ENCODE data around the gene CHD1L.
"Not testable (repeated sequence)": the region's sequence is repeated elsewhere in the genome, so short reads cannot be mapped to it uniquely, and the experiment has no call there.

Gene CHD1L

DNA sequence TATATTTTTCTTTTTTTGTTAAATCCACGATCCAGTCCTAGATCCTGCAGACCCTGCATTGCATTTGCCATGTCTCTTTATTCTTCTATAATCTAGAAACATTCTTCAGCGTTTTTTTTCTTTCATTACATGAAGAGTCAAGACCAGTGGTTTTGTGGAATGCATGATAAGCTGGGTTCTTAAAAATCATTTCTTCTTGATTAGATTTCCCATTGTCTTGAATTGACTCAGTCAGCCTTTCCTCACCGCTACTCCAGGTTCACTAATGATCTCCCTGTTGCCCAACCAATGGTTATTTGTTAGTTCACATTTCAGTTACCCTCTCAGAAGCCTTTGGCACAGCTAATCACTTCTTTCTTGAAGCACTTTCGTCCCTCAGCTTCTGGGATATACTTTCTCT lies 25.2 kb downstream of the CHD1L start:
- DNase-seq (ENCODE audit: low read depth), result no peak

DNA sequence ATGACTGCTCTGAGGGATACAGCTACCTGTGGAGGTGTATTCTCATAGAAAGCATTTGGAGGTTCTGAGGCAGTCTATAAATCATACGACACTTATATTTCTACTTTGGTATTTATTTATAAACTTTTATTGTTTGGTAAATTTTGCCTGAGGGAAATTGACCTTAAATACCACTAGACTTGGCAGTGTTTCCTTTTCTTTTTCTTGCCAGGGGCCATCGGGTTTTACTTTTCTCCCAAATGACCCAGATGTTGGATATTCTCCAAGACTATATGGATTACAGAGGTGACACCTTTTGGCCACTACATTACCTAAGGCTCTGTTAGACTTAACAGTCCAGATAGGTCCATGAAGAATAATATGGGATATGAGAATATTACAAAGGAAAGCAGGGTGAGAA lies 28.2 kb downstream of the CHD1L start:
- no peak for DNase-seq (ENCODE audit: low read depth)

DNA sequence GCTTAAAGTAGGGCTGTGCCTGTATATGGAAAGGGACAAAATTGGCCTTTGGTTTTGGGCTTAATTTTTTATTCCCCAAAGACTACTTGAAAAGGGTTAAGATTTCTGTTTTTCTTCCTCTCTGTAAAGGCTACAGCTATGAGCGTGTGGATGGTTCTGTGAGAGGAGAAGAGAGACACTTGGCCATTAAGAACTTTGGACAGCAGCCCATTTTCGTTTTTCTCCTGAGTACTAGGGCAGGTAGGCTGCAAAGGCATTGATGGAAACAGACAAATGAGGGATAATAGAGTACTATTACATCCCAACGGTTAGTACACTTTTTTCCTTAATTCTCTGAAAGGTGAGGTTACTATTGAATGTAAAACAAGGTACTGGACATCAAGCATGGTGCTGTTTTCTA lies 29.6 kb downstream of the CHD1L start:
- no peak for DNase-seq (ENCODE audit: low read depth)

DNA sequence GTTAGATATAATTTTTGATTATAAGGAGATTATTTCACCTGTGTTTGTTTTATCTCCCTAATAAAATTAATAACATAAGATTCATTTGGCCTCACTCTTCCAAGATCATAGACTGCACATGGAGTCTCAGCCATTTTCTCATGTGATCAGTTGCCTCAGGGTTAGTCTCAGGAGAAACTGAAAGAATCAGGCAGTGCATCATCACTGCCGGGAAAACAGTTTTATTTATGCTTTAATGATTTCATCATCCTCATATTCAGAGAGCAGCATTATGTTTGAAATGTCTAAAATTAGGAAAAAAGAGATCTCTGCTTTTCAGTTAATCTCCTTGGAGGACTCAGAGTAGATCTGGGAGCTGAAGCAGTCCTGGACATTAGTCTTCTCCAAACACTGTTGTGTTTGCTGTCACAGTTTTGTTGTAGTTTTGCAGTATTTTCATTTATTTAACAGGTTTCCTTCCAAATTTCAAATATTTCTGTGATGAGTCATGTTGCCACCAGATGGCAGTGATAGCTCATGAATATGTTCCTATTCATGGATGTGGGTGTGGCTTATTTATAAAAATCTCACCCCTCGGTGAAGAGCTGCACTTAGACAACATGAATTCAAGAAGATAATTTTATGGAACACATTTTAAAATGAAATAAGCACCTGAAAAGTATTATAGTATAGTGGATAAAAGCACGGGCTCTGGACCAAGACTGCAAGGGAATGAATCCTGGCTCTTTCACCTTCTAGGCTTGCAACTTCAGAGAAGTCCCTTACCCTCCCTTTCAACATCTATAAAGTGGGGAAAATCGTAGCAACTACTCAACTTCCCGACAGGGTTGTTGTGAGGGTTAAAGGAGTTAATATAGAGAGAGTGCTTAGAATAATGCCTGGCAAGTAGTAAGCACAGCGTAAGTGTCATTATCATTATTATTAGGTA lies 31.2 kb downstream of the CHD1L start:
- peak; percentile 5 for DNase-seq (ENCODE audit: low read depth)

DNA sequence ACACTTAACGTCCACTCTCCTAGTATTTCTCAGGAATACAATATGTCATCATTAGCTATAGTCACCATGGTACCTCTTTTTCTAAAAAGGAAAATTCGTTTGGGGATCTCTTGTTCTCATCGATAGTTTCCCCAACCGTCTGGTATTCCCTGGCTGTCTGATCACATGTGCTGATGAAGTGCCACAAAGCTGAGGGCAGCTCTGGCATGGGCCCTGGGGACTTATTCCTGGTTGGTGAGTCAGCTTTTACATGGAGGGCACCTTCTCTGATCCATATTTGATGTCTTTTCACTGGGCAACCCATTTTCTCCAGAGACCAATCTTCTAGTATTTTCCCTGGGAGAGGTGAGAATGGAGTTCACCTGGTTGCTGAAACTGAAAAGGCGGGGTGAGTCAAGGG lies 39.5 kb downstream of the CHD1L start:
- DNase-seq (ENCODE audit: low read depth), result no peak

DNA sequence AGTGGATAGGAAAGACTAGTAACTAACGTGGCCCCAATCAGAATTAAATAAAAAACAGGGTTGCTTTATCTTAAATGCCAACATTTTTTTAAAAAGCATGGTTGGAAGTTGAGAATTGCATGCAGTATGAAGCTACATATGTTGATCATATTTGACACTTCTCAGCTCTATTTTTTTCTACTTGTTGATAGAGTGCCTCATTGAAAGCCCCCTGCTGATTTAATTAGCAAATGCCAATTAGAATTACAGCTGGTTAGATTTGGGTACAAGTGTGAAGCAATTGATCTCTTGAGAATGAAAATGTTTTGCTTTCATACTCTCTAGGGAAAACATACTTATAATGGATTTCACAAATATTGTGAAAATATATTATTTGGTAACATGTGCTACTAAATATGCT lies 40.5 kb downstream of the CHD1L start:
- no peak for DNase-seq (ENCODE audit: low read depth)

DNA sequence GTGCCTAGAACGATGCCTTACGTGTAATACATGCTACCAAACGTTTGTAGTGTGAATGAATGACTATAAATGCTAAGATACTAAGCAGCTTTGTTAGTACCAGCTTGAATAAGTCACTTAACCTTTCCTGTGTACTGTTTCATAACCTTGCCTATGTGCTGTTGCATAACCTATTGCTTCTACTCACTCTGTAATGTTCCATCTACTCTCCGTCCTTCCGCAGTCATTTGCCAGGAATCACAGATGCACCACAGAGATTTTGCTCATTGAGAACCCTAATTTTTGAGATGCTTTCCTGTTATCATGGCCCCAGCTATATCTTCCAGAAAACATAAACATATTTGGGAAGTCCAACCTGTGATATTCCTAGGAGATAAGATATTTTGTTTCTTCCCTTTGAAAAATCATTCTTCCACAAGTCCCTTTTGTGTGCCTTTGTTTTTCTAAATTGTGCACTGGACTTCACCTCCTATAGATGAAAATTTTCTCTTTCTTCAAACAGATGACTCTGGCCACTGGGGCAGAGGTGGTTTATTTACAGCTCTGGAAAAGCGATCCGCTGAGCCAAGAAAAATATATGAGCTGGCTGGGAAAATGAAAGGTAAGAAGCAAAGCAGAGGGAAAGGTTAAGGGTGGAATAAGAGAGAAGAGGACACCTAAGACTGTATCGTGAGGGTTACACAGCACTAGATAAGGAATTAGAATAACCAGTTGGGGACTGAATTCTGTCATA lies 44.8 kb downstream of the CHD1L start:
- DNase-seq (ENCODE audit: low read depth), result no peak

DNA sequence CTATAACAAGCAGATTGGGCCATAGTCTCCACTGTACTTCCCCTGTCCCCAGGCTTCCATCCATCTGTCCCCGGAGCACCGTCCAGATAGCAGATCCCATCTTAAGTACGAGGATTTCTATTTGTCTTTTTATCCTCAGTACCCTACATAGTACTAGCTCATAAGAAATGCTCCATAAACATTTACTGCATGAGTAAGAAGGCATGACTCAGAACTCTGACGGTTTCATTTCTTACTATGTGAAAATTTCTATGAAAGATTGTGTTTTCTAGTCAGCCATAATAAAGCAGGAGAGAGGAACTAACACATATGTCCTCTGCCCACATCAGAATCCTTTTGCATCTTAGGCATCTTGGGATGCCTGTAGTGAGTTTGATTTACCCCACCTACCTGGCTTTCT lies 49.5 kb downstream of the CHD1L start:
- DNase-seq (ENCODE audit: low read depth), result no peak

GRCh38 chr1:147292631-147293251 lies 50.3 kb downstream of the CHD1L start:
- DNase-seq (ENCODE audit: low read depth), result no peak

- no peak for DNase-seq (ENCODE audit: low read depth)
These were observed 55.0 kb downstream of the CHD1L start for GRCh38 chr1:147297438-147297837.

DNA sequence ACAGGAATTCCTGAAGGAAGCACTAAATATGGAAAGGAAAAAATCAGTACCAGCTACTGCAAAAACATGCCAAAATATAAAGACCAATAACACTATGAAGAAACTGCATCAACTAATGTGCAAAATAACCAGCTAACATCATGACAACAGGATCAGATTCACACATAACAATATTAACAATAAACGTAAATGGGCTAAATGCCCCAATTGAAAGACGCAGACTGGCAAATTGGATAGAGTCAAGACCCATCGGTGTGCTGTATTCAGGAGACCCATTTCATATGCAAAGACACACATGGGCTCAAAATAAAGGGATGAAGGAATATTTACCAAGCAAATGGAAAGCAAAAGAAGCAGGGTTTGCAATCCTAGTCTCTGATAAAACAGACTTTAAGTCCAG lies 63.3 kb downstream of the CHD1L start:
- not testable (repeated sequence) for DNase-seq (ENCODE audit: low read depth)

DNA sequence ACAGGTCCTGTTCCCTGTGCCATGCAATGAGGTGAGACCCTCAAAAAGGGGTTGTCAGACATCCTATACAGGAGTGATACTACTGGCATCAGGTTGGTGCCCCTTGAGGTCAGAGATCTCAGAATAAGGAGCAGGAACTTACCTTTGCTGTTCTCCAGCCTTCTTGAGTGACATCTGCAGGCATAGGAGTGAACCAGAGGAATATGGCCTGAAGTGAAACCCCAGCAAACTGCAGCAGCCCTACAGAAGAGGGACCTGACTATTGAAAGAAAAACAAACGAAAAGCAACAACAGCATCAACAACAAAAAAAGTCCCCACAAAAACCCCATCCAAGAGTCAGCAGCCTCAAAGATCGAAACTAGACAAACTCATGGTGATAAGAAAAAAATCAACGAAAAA lies 74.5 kb downstream of the CHD1L start:
- no peak for DNase-seq (ENCODE audit: low read depth)

- not testable (repeated sequence) for DNase-seq (ENCODE audit: low read depth)
These were observed 84.6 kb downstream of the CHD1L start for GRCh38 chr1:147326933-147327687.

- DNase-seq (ENCODE audit: low read depth), result no peak
These were observed 91.8 kb downstream of the CHD1L start for GRCh38 chr1:147334292-147334691.

DNA sequence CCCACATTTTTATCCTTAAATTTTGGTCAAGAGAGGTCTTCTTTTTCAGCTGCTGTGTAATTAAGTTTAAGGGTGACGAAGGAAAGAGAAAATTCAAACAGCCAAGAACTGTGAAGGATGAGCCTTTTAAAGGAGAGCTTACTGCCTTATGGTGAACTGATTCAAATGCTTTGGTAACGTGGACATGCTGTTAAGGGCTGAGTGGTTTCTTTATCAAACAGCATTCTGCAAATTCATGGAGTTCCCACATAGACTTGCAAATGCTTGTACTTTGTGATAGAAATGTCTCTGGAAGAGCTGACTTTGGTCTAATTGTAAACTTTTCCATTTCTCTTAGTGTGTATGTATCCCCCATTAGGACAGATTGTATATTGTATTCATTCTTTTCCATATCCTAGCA lies 93.8 kb downstream of the CHD1L start:
- DNase-seq (ENCODE audit: low read depth), result no peak

- DNase-seq (ENCODE audit: low read depth), result no peak
These were observed 94.7 kb downstream of the CHD1L start for GRCh38 chr1:147337040-147337630.

- no peak for DNase-seq (ENCODE audit: low read depth)
These were observed 96.1 kb downstream of the CHD1L start for GRCh38 chr1:147338571-147338970.

- DNase-seq (ENCODE audit: low read depth), result no peak
These were observed 98.8 kb downstream of the CHD1L start for GRCh38 chr1:147341246-147341645.
